LNCAP (cell line): Measurements from ENCODE around the gene EPC1.

Experiments used
- CTCF ChIP-seq: fragments of 450-650 bp; IDR thresholded peaks from 2 replicates; pipeline ENCODE4 v1.5.1; 2017; ENCODE audit warnings: mild to moderate bottlenecking

Gene EPC1

DNA sequence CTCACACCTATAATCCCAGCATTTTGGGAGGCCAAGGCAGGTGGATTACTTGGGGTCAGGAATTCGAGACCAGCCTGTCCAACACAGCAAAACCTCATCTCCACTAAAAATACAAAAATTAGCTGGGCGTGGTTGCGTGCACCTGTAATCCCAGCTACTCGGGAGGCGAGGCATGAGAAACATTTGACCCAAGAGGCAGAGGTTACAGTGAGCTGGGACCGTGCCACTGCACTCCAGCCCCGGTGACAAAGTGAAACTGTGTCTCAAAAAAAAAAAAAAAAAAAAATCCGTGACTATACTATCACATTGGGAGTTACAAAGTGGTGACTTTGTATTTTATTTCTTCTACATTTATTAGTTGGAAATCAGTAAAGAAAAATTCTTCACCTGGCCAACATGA, 101.2 kb downstream of the EPC1 start:
- TF ChIP-seq CTCF: no peak

DNA sequence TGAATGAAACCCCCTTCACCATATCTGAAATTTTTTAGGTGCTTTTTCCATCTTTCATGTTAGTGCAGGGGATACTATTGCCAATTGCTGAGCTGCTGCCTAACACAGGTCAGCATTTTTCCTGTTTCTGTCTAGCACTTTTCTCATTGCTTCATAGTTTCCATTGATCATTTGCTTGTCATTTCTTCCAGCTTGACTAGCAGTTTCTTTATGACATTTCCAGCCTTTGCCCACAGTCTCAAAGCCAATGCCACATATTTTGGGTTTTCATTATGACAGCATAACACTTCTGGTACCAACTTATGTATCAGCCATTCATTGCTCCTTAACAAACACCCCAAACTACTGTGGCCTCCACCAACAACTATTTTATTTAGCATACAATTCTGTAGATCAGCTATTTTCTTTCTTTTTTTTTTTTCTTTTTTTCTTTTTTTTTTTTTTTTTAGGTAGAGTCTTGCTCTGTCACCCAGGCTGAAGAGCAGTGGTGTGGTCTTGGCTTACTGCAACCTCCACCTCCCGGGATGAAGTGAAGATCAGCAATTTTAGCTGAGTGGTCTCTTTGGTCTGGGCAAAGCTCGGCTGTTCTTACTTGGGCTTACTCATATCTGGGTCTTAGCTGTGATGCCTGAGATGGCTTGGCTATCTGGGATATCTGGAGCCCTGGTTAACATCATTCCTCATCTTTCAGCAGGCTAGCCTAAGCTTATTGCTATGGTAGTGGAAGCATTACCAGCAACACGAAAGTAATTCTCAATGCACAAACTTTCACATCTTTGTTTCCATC, 102.3 kb downstream of the EPC1 start:
- no peak for TF ChIP-seq CTCF

DNA sequence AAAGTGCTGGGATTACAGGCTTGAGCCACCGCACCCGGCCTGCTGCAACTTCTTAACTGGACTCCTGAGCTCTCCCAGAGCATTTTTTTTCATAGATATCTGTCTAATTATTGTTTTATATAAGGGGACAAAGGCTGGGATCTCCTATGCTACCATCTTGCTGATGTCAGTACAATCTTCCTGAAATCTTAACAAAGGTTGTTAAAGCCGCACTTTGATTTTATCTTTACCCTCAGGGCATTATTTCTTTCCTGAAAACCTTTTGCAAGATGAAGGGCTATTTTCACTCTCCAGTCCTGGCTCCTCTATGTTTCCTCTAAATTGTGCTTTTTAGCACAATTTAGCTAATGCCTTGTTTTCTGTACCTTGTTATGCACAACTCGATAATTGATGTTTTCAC, 102.9 kb downstream of the EPC1 start:
- TF ChIP-seq CTCF: no peak

GRCh38 chr10:32241946-32242345, 105.0 kb downstream of the EPC1 start:
- TF ChIP-seq CTCF: no peak

DNA sequence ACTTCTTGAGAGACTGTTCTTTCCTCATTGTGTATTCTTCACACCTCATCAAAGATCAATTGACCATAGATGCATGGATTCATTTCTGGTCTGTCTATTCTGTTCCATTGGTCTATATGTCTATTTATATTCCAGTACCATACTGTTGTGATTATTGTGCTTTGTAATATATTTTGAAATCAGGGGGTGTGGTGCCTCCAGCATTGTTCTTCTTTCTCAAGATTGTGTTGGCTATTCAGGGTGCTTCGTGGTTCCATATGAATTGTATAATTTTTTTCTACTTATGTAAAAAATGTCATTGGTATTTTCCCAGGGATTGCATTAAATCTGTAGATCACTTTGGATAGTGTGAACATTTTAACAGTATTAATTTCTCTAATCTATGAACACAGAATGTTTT, 106.5 kb downstream of the EPC1 start:
- no peak for TF ChIP-seq CTCF

- TF ChIP-seq CTCF: no peak
These were observed 107.2 kb downstream of the EPC1 start for GRCh38 chr10:32239769-32240168.

DNA sequence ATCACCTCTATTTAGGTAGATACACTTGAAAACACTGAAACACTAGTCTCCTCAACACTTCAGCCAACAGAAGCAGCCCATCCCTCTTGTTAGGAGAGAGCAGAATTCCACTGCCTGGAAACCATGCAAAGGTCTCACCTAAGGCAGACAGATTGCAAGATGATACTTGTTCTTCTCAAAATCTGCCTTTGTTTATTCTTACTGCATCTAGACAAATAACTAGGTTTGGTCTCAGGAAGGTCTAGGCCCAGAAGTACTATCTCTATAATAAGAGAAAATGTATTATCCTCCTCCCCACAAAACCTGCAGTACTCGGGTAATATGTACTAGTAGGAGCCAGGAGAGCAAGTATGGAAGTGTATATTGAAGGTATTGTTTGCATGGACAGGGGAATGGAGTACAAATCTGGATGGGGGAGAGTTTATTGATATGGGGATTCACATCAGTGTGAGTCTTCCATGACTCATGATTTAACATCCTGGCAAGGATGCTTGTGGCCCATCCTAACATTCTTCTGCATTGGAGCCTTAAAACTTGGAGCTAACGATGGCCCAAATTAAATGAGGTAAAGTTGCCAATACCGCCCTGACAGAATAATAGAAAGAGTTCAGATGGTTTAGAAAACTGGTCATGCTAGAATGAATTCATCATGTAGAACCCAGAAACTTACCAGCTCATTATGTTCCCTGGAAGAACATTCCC, 109.2 kb downstream of the EPC1 start:
- TF ChIP-seq CTCF: no peak
